Daoy (cell line): ENCODE measurements around the gene TFPI. TPM values are rescaled to one million over a fixed set of nuclear protein-coding genes. Genes with fewer than 3 reads are reported as not detected.
"Not testable (repeated sequence)": the region's sequence is repeated elsewhere in the genome, so short reads cannot be mapped to it uniquely, and the experiment has no call there.

ENCODE experiments used
- DNase-seq: peaks from one replicate; pipeline ENCODE4 v3.0.0-alpha.2; 2015; ENCODE audit warnings: low read depth
- total RNA-seq: library from RNA; depleted of rRNA; stranded (reverse); fragments of >200 nt; shearing (Covaris generic); gene quantifications from 2 replicates; pipeline ENCODE4 v1.2.3, GENCODE V29; 2014

TFPI gene
- total RNA-seq, 1 experiment from 2014 or later, result 43.8 TPM

DNA sequence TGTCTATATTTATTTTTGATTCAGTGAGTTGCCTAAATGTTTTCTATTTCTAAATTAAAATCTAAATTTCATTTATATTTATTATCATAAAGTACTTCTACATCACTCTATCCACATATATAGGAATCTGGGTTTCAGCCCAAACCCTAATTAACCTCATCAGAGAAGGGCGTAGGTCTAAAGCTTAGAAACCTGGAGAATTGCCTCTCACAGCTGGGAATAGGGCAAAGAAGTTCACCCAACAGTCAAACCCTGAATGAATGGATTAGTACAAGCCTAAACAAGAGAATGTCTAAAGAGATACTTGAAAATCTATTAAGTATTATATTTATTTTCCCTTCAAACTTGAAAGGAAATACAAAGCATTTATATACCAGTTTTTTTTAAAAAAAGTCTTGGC lies 26.2 kb downstream of the TFPI start:
- DNase-seq, result no peak

GRCh38 chr2:187527262-187527661 lies 27.0 kb downstream of the TFPI start:
- peak; percentile 27 for DNase-seq

DNA sequence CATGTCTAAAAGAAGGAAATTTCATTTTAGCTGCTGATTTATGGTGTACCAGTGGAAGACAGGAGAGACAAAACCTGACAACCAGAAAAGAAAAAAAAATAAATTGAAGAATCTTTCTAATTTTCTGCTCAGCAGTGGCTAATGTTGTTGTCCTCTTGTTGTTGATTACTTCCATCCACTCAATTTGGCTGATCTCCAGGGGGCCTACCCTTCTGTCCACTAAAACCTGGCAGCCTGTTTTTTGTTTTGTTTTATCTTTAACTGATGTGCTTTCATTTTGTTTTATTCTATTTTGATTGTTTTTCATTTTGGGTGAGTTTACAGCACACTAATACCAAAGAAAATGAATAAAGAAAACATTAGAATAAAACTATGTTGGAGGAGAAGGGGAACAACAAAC lies 27.4 kb downstream of the TFPI start:
- no peak for DNase-seq

- DNase-seq, result no peak
These were observed 28.9 kb downstream of the TFPI start for GRCh38 chr2:187525163-187525900.

- no peak for DNase-seq
These were observed 30.9 kb downstream of the TFPI start for GRCh38 chr2:187523325-187523724.

DNA sequence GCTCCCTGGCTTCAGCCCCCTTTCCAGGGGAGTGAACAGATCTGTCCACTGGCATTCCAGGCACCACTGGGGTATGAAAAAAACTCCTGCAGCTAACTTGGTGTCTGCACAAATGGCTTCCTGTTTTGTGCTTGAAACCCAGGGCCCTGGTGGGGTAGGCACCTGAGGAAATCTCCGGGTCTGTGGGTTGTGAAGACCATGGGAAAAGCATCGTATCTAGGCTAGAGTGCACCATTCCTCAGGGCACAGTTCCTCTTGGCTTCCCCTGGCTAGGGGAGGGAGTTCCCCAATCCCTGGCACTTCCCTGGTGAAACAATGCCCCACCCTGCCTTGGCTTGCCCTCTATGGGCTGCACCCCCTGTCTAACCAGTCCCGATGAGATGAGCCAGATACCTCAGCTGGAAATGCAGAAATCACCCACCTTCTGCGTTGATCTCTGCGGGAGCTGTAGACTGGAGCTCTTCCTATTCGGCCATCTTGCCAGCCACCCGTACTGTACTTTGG lies 34.1 kb downstream of the TFPI start:
- no peak for DNase-seq

- no peak for DNase-seq
These were observed 34.7 kb downstream of the TFPI start for GRCh38 chr2:187519419-187520120.

- not testable (repeated sequence) for DNase-seq
These were observed 36.4 kb downstream of the TFPI start for GRCh38 chr2:187517750-187518361.

DNA sequence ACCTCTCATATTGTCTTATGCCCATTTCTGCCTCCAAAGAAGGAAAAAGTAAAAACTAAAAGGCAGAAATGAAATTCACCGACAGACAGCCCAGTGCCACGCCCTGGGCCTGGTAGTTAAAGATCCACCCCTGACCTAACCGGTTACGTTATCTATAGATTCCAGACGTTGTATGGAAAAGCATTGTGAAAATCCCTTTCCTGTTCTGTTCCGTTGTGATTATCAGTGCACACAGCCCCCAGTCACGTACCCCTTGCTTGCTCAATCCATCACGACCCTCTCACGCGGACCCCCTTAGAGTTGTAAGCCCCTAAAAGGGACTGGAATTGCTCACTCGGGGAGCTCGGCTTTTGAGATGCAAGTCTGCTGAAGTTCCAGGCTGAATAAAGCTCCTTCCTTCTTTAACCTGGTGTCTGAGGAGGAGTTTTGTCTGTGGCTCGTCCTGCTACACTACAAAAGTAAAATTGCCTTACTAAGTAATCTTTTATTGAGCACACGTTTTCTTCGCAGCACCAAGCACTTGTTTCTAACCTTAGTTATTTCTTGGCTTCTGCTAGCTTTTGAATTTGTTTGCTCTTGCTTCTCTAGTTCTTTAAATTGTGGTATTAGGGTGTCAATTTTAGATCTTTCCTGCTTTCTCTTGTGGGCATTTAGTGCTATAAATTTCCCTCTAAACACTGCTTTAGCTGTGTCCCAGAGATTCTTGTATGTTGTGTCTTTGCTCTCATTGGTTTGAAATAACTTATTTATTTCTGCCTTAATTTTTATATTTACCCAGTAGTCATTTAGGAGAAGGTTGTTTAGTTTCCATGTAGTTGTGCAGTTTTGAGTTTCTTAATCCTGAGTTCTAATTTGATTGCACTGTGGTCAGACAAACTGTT lies 37.4 kb downstream of the TFPI start:
- DNase-seq, result not testable (repeated sequence)

- no peak for DNase-seq
These were observed 39.3 kb downstream of the TFPI start for GRCh38 chr2:187514930-187515329.

DNA sequence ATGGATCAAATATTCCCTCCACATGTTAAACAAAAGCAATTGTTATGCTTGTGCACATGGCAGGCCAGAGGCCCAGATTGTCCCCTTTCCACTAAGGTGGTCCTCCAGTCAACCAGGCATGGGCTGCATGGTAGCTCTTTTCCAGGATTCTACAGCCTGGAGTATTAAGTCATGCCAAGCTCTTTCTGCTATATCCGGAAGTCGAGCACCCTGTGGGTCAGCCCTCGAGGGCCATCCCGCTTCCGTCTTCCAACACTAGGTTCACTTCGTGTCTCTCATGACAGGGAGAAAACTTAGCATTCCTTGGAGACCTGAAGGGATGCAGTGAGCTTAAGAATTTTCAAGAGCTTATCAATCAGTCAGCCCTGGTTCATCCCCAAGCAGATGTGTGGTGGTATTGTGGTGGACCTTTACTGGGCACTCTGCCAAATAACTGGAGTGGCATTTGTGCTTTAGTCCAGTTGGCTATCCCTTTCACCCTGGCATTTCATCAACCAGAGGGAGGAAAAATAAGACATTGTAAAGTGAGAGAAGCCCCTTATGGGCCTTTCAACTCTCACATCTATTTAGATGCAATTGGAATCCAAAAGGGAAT lies 39.9 kb downstream of the TFPI start:
- not testable (repeated sequence) for DNase-seq

- DNase-seq, result not testable (repeated sequence)
These were observed 40.6 kb downstream of the TFPI start for GRCh38 chr2:187513460-187514234.

DNA sequence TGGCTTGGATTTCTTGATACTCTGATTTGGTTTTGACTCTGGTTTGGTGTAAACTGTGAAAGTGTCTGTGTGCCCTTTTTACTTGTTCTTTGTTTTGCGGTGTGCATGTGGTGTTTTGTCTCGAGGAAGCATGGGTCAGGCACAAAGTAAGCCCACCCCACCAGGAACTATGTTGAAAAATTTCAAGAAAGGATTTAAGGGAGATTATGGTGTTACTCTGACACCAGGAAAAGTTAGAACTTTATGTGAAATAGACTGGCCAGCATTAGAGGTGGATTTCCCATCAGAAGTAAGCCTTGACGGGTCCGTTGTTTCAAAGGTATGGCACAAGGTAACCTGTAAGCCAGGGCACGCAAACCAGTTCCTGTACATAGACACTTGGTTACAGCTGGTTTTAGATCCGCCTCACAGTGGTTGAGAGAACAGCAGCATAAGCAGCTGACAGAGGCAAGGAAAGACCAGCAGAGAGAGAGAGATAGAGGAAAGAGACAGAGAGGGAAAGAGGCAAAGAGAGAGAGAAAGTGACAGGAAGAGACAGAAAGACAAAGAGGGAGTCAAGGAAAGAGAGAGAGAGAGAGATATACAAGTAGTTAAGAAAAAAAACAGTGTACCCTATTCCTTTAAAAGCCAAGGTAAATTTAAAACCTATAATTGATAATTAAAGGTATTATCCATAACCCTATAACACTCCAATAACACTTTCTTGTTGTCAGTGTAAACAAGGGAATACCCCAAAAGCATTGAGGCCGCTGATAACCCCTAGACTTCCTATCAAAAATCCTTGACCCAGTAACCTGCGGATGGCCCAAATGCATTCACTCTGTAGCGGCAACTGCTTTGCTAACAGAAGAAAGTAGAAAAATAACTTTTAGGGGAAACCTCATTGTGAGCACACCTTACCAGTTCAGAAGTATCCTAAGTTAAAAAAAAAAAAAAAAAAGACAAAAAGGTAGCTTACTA lies 42.6 kb downstream of the TFPI start:
- no peak for DNase-seq

DNA sequence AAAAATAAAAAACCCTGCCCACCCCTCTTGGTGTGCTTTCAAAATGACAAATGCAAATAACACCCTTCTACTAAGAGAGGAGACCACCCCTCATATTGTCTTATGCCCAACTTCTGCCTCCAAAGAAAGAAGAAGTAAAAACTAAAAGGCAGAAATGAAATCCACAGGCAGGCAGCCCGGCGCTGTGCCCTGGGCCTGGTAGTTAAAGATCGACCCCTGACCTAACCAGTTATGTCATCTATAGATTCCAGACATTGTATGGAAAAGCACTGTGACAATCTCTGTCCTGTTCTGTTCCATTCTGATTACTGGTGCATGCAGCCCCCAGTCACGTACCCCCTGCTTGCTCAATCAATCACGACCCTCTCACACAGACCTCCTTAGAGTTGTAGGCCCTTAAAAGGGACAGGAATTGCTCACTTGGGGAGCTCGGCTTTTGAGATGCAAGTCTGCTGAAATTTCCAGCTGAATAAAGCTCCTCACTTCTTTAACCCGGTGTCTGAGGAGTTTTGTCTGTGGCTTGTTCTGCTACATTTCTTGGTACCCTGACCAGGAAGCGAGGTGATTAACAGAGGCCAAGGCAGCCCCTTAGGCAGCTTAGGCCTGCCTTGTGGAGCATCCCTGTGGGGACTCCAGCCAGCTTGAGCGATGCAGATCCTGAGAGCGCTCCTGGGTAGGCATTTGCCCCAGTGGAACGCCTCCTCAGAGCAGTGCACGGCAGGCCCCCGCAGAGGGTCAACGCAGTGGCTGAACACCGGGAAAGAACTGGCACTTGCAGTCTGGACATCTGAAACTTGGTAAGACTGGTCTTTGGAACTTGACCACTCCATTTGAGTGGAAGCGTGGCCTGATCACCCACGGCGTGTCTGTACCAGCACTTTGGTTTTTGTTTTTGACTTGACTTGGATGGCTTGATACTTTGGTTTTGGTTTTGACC lies 43.5 kb downstream of the TFPI start:
- DNase-seq, result not testable (repeated sequence)

DNA sequence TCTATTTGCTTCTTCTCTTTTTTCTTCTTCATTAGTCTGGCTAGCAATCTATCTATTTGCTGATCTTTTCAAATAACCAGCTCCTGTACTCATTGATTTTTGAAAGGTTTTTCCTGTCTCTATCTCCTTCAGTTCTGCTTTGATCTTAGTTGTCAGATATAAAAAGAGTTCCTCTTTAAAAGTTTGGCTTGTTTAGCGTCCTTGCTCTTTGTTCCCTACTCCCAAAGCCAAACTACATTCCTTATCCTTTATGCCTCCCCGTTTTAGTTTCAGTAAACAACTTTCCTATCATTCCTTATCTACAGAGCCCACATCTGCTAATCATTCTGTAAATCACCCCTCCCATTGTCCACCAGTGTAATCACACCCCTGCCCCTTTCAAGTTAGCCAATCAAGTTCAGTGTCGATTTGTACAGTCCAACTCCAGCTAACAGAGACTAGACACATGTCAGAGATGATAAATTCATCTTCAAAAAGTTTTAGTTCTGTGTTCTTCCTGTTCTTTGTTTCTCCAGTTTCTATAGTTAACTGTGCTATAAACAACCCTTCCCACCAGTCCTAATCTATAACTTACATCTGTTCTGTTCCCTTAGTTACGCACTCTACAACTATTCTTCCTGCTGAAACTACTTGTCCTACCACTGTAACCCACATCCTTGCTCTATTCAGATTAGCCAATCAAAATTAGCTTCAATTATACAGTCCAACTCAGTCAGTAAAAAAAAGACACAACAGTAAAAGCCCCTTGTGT lies 44.4 kb downstream of the TFPI start:
- DNase-seq, result no peak

- DNase-seq, result no peak
These were observed 47.8 kb downstream of the TFPI start for GRCh38 chr2:187506416-187506815.

GRCh38 chr2:187505065-187505672 lies 49.1 kb downstream of the TFPI start:
- DNase-seq, result no peak
